Urinary bladder (tissue), 4 donors: Measurements from ENCODE around the gene BRICD5. TPM values are rescaled to one million over a fixed set of nuclear protein-coding genes. Genes with fewer than 3 reads are reported as not detected.
"Not testable (repeated sequence)": the region's sequence is repeated elsewhere in the genome, so short reads cannot be mapped to it uniquely, and the experiment has no call there.

Source experiments
- DNase-seq: peaks from one replicate; pipeline ENCODE4 v3.0.0-alpha.2; 2015; ENCODE audit errors: extremely low spot score
- H3K27ac ChIP-seq: one replicate; pipeline ENCODE4 v1.5.1; 2013; ENCODE audit warnings: low read depth, mild to moderate bottlenecking, moderate library complexity
- H3K36me3 ChIP-seq: one replicate; pipeline ENCODE4 v1.6.1; 2013; ENCODE audit warnings: mild to moderate bottlenecking, moderate library complexity; ENCODE audit not compliant: insufficient read depth
- H3K4me1 ChIP-seq: one replicate; pipeline ENCODE4 v1.6.1; 2013; ENCODE audit warnings: mild to moderate bottlenecking, moderate library complexity; ENCODE audit not compliant: insufficient read depth
- H3K4me3 ChIP-seq: one replicate; pipeline ENCODE4 v1.5.1; 2013; ENCODE audit warnings: low read depth, low read length
- WGBS: extraction: QIAGEN DNeasy Blood & Tissue Kit; methylation state at CpG from one replicate; pipeline ENCODE4 v1.1.7; 2013; 5-methylcytosine and 5-hydroxymethylcytosine counted together
- polyA plus RNA-seq: library from polyadenylated mRNA; stranded (reverse); fragments of 200-250 nt; gene quantifications from one replicate; pipeline ENCODE4 v1.2.3, GENCODE V29; 2013
- total RNA-seq: library from RNA; depleted of rRNA; stranded (reverse); fragments of >200 nt; gene quantifications from one replicate; pipeline ENCODE4 v1.2.3, GENCODE V29; 2014
- donor health status: healthy with polysubstance abuse.
- donor health status: healthy.

Gene BRICD5
- total and polyA plus RNA-seq, 2 donors = 4.0 to 5.0 TPM

DNA sequence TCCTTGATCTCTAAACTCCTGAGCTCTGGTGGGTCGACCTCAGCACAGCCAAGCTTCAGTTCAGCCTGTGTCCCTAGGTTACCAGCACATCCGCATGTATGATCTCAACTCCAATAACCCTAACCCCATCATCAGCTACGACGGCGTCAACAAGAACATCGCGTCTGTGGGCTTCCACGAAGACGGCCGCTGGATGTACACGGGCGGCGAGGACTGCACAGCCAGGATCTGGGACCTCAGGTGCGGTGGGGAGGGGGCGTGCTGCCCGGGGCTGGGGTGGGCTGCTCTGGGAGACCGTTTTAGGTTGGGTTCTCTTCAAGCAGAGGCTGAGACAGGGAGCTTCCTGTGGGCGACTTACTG lies 4.3 kb downstream of the BRICD5 start:
- WGBS = 83% methylated on average over 18 of the region's 18 CpGs
- H3K36me3 ChIP-seq = no peaks in the 10 kb centered on the region
- DNase-seq = no peak
- no peak overlapping the region for H3K27ac ChIP-seq
- peaks cover 2% of the 10 kb centered on the region for H3K4me1 ChIP-seq
- peak overlapping the region; percentile 75 for H3K4me3 ChIP-seq

DNA sequence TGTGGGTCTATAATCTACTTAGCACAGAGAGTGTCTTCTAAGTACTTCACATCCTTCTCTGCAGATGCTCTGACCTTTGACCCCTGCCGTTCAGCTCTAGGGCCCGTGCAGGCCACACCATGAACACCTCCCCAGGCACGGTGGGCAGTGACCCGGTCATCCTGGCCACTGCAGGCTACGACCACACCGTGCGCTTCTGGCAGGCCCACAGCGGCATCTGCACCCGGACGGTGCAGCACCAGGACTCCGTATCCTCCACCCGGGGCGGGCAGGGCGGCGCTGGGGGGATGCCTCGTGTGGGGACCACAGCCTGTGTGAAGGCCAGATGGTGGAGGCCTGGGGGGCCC lies 4.7 kb downstream of the BRICD5 start:
- no peak for DNase-seq
- H3K36me3 ChIP-seq = no peaks in the 10 kb centered on the region
- 9% methylated on average over 16 of the region's 16 CpGs for WGBS
- H3K27ac ChIP-seq = no peak overlapping the region
- H3K4me3 ChIP-seq = peak overlapping the region; percentile 75
- peaks cover 2% of the 10 kb centered on the region for H3K4me1 ChIP-seq

DNA sequence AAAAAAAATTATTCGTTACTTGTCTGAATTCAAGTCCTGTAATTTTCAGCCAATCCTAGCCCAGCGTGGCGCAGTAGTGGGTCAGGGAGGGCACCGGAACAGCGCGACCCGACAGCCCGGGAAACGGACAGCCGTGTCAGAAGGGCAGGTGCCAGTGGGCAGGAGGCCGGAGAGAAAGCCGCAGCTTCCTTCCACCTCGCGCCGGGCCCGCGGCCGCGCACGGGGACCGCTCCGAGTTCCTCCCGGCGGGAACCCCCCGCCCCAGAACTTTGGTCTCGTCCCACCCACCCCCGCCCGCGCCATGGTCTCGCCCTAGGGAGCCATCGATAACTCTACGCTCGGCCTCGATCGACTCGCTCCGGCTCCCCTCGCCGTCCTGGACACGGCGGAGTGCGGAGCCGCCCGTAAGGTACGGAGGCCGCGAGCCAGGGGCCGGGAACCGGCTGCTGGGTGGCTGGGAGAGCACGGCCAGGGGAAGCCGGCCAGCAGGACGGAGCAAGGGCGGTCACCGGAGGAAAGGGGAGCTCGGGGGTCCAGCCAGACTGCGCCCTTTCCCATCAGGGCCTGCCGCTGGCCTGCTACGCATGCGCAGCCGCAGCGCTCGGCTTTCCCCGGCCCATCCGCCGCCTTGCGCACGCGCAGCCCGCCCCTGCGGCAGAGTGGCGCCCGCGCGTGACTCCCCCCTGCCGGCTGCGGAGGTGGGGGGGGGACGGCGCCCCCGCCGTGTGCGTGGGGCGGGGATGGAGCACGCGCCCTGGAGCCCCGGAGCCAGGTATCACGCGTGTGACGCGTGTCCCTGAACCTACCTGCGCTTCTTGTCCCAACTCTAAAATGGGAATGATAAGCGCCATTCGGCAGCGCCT lies 5.3 kb downstream of the BRICD5 start, which contains the start of gene MLST8:
MLST8 (plus strand) TSS at position 351 of the 863 bp plus-strand sequence. CDS start 632 bp downstream, outside the sequence.
- DNase-seq = peak; percentile 47
- H3K4me1 ChIP-seq = peaks cover 2% of the 10 kb centered on the region
- no peaks in the 10 kb centered on the region for H3K36me3 ChIP-seq
- peak within 1 kb of the TSS; percentile 75 for H3K4me3 ChIP-seq
- WGBS = under 1% methylated on average over 93 of the region's 93 CpGs
- H3K27ac ChIP-seq = peak within 1 kb of the TSS; percentile 99

DNA sequence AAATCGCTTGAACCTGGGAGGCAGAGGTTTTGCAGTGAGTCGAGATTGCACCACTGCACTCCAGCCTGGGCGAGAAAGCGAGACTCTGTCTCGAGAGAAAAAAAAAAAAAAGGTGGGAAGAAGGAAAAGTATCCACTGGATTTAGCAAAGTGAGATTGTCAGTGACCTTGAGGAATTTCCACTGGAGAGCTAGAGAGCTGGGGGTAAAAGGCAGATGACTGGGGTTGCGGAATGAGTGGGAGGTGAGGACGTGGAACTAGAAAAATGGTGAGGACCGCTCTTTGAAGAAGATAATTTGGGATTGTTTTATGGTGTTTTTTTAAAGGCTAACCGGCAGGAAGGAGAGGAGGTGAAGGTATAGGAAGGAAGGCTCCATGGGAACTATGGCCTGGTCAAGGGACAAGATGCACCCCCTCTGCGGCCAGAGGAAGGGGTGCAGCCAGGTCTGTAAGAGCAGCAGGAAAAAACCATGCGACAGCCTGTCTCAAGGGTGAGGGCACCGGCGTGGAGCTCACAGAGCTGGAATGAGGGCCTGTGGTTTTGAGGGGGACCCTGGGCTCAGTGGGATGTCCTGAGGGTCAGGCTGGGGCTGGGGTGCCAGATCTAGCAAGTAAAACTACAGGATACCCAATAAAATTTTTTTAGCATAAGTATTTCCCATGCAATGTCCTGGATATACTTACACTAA lies 6.1 kb downstream of the BRICD5 start:
- no peak overlapping the region for H3K27ac ChIP-seq
- whole genome bisulfite sequencing = 80% methylated on average over 13 of the region's 13 CpGs
- no peak for DNase-seq
- H3K4me1 ChIP-seq = peaks cover 2% of the 10 kb centered on the region
- H3K36me3 ChIP-seq = no peaks in the 10 kb centered on the region
- H3K4me3 ChIP-seq = peak overlapping the region; percentile 75

DNA sequence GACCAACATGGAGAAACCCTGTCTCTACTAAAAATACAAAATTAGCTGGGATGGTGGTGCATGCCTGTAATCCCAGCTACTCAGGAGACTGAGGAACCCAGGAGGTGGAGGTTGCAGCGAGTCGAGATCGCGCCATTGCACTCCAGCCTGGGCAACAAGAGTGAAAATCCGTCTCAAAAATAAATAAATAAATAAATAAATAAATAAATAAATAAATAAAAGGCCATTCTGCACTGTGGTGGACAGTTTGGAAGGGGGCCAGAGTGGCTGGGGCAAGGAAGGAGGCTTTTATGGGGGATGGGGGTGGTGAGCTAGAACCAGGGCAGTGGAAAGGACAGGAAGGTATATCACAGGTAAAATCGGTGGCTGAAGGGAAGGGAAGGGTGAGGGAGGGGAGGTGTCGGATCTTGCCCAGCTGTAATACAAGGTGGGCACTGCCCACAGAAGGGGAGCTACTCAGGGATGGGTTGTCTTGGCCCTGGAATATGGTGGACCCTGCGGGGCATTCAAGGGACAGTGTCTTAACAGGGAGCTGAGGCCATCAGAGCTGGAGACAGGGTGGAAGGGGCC lies 7.5 kb downstream of the BRICD5 start:
- H3K36me3 ChIP-seq, H3K27ac ChIP-seq, H3K4me1 ChIP-seq, H3K4me3 ChIP-seq, DNase-seq: not testable (repeated sequence)
- WGBS = 91% methylated on average over 8 of the region's 8 CpGs

DNA sequence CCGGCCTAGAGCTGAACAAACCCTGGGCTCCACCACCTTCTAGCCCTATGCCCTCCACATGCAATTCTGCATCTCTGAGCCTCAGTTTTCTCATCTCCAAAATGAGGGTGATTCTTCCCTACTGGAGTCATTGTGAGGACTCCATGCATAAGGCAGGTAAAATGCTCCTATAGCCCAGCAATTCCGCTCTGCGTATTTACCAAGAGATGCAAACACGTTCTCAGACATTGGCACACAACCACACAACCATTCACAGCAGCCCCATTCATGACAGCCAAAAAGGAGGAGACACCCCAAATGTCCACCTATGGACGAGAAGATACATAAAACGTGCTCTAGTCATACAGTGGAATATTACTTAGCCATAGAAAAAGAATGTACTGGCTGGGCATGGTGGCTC lies 10.3 kb downstream of the BRICD5 start:
- WGBS = 87% methylated on average over 6 of the region's 6 CpGs
- Histone ChIP-seq H3K4me3 (no peak overlapping the region), H3K4me1 (no peaks in the 10 kb centered on the region), H3K36me3 (no peaks in the 10 kb centered on the region), H3K27ac (no peak overlapping the region)
- DNase-seq = no peak

DNA sequence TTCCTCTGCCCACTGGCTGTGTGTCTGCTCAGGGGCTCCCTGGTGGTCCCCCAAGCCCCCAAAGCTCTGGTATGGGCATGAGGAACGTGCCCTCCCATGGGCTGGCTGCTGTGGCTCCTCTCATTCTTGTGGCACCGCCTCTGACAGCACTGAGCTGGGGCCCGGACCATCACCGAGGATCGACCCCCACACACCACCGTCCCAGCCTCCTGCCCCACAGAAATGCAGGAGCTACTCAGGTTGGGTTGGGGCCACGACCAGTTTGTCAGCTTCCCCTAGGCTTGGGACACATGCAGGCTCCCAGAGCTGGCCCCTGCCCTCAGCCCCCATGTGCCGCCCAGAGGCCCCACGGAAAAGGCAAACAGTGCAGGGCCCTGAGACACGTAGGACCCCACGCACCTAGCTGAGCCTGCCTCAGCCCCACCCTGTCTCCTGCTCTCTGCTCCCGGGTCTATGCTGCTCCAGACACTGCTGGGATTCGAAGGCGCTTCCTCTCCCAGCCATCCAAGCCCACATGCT lies 11.0 kb downstream of the BRICD5 start:
- Histone ChIP-seq H3K4me1 (no peaks in the 10 kb centered on the region), H3K4me3 (no peak overlapping the region), H3K27ac (no peak overlapping the region), H3K36me3 (no peaks in the 10 kb centered on the region)
- WGBS = 54% methylated on average over 14 of the region's 14 CpGs
- no peak for DNase-seq

DNA sequence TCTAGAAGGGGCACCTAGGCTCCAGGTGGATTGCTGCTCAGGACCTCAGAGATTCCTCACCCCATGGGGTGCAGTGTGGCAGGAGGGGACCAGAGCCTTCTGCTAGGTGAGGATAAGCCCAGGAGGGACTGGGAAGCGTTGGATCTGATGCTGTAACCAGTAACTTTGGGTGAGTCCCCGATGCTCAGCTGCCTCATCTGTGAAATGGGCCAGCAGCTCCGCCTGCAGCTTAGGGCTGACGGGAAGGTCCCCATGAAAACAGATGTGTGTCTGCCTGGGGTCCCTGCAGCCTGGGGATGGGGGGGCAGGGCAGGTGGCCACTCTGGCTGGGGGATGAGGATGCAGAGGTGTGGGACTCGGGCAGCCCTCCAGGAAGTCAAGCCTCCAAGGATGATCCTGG lies 11.6 kb downstream of the BRICD5 start:
- WGBS = 68% methylated on average over 5 of the region's 5 CpGs
- Histone ChIP-seq H3K4me3 (no peak overlapping the region), H3K36me3 (no peaks in the 10 kb centered on the region), H3K27ac (no peak overlapping the region), H3K4me1 (no peaks in the 10 kb centered on the region)
- no peak for DNase-seq

DNA sequence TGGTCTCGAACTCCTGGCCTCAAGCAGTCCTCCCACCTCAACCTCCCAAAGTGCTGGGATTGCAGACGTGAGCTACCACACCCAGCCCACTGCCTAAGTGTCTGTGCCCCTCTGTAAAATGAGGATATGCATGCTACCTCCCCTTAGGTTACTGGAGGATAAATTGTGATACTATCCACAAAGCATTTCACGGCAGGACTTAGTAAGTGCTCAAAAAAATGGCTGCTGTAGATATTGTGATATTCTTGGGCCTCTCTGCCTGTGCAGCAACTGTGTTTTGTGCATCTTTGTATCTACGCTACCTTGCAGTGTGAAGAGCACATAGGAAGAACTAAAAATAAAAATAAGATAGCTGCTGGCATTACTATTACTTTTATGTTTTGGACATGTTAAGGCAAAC lies 12.4 kb downstream of the BRICD5 start:
- H3K36me3 ChIP-seq = no peaks in the 10 kb centered on the region
- WGBS = 64% methylated on average over 4 of the region's 4 CpGs

DNA sequence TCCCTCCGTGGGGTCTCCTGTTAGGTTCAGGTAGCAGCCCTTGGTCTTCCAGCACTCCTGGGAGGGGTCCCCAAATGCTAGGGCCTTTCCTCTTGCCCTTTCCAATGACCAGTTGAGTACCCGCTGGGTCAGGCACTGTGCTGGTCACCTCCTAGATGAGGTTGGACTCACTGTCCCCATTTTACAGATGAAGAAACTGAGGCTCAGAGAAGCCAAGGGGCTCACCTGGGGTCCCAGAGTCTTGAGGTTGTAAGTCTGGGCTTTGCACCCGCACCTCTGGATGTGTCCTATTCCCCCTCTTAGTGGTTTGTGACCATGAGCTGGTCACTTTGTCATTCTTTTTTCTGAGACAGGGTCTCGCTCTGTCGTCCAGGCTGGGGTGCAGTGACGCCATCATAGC lies 12.9 kb downstream of the BRICD5 start:
- Histone ChIP-seq H3K4me3 (no peak overlapping the region), H3K36me3 (no peaks in the 10 kb centered on the region), H3K27ac (no peak overlapping the region), H3K4me1 (no peaks in the 10 kb centered on the region)
- DNase-seq = no peak
- WGBS = 82% methylated on average over 6 of the region's 6 CpGs

More for the DNA sequence above, 12.4 kb downstream of the BRICD5 start:
- H3K27ac ChIP-seq = no peak overlapping the region
- H3K4me3 ChIP-seq = no peak overlapping the region
- DNase-seq = no peak
- H3K4me1 ChIP-seq = no peaks in the 10 kb centered on the region

DNA sequence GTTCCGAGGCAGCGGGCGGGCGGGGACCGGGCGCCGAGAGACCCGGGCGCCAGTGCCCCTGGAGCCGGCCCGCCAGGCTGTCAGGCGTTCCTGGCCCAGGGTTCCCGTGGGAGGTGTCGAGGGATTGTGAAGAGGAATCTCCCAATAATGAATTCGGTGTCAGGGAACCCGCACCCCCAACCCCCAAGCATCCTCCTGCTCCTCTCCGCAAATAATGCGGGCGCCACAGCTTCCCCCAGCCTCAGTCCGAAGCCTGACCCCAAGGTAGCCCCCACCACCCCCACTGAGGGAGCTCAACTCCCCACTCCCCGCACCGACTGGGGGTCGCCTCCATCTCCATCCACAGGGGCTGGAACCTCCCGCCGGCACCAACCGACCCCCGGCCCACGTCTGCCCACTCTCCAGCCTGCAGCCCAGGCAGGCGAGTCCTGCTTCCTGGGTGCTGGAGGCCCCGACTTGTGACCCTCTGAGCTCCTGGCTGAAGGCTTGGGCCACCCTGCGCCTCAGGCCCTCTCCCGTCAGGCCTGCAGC lies 13.6 kb downstream of the BRICD5 start:
- WGBS = 24% methylated on average over 32 of the region's 32 CpGs
- Histone ChIP-seq H3K27ac (no peak overlapping the region), H3K4me3 (peak overlapping the region; percentile 54), H3K36me3 (no peaks in the 10 kb centered on the region), H3K4me1 (no peaks in the 10 kb centered on the region)
- DNase-seq = no peak

DNA sequence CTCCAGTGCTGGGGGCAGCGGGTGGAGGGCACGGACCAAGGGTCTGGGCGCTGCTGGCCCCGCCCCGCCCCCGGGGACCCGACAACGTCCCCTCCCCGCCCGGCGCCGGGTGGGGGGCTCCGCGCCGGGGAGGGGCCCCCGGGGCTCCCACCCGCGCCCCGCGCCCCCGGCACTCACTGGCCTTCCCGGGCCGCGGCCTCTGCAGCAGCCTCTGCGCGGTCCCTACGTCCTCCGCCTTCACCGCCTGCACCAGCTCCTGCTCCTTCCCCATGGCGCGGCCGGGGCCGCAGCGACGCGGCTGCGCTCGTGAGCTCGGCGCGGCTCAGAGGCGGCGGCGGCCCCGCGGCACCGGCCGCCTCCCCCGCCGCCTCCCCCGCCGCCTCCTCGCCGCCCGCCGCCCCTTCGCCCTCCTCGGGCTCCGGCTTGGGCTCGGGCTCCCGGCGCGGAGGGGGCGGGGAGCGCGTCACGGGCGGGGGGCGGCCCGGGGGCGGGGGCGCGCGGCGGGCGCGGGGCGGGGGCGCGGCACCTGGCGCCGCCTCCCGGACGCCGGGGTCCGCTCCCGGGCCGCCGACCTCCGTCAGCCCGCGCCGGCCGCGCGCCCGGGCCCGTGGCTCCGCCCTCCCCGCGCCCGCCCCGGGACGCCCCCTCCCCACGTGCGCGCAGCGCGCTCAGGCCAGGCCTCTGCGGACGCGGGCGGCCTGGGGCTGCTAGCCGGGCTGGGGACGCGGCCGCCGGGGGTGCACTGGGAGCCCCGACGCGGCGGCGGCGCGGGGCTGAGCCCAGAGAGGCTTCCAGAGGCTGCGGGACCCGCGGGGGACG lies 14.3 kb downstream of the BRICD5 start, which contains the start of gene CASKIN1:
CASKIN1 (minus strand) TSS at position 444 of the 819 bp plus-strand sequence; CDS start at position 271, 173 bp downstream.
- Histone ChIP-seq H3K36me3 (no peaks in the 10 kb centered on the region), H3K4me1 (no peaks in the 10 kb centered on the region), H3K4me3 (peak within 1 kb of the TSS; percentile 54), H3K27ac (no peak within 1 kb of the TSS)
- DNase-seq = no peak
- WGBS = under 1% methylated on average over 114 of the region's 129 CpGs
